HUES64 (cell line): ENCODE data around the gene COMMD6.

ENCODE experiments used
- H3K27ac ChIP-seq: 2 replicates; pipeline ENCODE4 v1.7.0; 2013; ENCODE audit warnings: low read depth, low read length, inconsistent platforms
- H3K27me3 ChIP-seq: 2 replicates; pipeline ENCODE4 v1.6.1; 2013; ENCODE audit warnings: mild to moderate bottlenecking, low read length; ENCODE audit not compliant: insufficient read depth
- H3K36me3 ChIP-seq: 2 replicates; pipeline ENCODE4 v1.6.1; 2013; ENCODE audit warnings: mild to moderate bottlenecking, low read length; ENCODE audit not compliant: insufficient read depth
- H3K4me1 ChIP-seq: 2 replicates; pipeline ENCODE4 v1.6.1; 2013; ENCODE audit warnings: mild to moderate bottlenecking, low read length, moderate library complexity; ENCODE audit not compliant: insufficient read depth
- H3K4me3 ChIP-seq: 2 replicates; pipeline ENCODE4 v1.5.1; 2013; ENCODE audit warnings: mild to moderate bottlenecking, low read length, moderate library complexity
- H3K9ac ChIP-seq: 2 replicates; pipeline ENCODE4 v1.6.1; 2013; ENCODE audit warnings: mild to moderate bottlenecking, low read depth, low read length
- H3K9me3 ChIP-seq: 2 replicates; pipeline ENCODE4 v1.6.1; 2013; ENCODE audit warnings: low read depth, low read length; ENCODE audit not compliant: insufficient read depth
- WGBS: fragments of 150-250, 120-280 bp; methylation state at CpG from one replicate; pipeline ENCODE4 v1.1.7; 2013; ENCODE audit warnings: missing lambda C conversion rate; 5-methylcytosine and 5-hydroxymethylcytosine counted together

Gene COMMD6

DNA sequence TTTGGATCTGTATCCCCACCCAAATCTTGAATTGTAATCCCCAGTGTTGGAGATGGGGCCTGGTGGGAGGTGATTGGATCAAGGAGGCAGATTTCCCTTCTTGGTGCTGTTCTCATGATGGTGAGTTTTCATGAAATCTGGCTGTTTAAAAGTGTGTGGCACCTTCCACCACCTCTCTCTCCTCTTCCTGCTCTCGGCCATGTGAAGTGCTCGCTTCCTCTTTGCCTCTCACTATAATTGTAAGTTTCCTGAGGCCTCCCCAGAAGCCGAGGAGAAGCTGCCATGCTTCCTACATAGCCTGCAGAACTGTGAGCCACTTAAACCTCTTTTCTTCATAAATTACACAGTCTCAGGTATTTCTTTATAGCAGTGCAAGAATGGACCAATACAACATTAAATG lies 15.7 kb downstream of the COMMD6 start:
- no peaks in the 10 kb centered on the region for H3K27me3 ChIP-seq
- H3K36me3 ChIP-seq: peaks cover 13% of the 10 kb centered on the region
- WGBS: over 99% methylated on average over 3 of the region's 3 CpGs
- peaks cover 19% of the 10 kb centered on the region; the same call in 1 of the 2 replicates for H3K9me3 ChIP-seq
- no peak overlapping the region for H3K27ac ChIP-seq
- H3K4me1 ChIP-seq: no peaks in the 10 kb centered on the region
- H3K4me3 ChIP-seq: no peak overlapping the region
- no peak overlapping the region for H3K9ac ChIP-seq

DNA sequence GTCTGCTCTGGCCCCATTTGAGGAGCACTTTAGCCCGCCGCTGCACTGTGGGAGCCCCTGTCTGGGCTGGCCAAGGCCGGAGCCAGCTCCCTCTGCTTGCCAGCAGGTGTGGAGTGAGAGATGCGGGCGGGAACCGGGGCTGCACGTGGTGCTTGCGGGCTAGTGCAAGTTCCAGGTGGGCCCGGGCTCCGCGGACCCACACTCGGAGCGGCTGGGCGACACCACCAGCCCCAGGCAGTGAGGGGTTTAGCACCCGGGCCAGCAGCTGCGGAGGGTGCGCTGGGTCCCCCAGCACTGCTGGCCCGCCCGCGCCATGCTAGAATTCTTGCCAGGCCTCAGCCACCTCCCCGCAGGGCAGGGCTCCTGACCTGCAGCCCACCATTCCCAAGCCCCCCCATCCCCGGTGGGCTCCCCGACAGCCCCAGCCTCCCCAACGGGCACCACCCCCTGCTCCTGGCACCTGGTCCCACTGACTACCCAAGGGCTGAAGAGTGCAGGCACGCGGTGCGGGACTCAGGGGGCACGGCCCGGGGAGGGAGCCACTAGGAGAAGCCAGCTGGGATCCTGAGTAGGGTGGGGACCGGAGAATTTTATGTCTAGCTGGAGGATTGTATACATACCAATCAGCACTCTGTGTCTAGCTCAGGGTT lies 19.1 kb downstream of the COMMD6 start:
- Histone ChIP-seq H3K9me3 (peaks cover 19% of the 10 kb centered on the region; the same call in 1 of the 2 replicates), H3K27ac (no peak overlapping the region), H3K27me3 (no peaks in the 10 kb centered on the region), H3K36me3 (no peaks in the 10 kb centered on the region), H3K9ac (no peak overlapping the region), H3K4me1 (no peaks in the 10 kb centered on the region), H3K4me3 (no peak overlapping the region)
- WGBS: 98% methylated on average over 29 of the region's 30 CpGs

DNA sequence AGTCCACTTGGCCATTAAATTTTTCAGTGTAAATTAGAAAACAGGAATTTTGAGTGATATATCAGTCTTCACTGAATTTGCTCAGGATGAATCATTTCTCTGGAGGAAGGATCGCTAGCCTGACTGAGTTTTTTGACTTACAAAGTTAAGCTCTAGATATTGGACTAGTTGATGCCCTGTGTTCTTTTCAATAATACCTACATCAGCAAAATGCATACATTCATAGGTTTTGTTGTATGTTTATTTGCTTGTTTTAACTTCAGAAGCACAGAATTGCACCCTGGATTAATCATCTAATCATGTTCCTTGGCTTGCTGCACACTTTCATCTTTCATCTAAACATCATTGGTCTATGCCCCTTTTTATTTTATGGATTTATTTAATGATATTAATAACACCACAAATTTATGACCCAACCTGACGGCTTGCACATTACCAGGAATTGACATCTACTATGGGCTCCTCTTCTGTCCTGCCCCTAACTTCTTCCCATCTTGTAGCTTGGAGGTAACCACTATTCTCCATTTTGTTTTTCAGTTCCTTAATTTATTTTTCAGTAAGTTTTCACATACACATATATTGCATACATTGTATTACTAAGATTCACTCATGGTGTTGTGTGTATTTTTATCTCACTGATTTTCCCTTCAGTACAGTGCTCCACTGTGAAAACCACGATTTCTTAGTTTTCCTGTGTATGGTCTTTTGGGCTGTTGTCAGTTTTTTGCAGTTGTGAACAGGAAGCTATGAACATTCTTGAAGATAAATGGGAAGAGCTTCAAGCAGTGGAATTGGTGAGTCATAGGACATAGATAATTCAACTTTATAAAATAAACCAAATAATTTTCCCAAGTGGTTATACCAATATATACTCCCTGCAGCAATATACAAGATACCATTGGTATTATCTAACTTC lies 23.3 kb downstream of the COMMD6 start:
- no peak overlapping the region for H3K4me3 ChIP-seq
- no peak overlapping the region for H3K9ac ChIP-seq
- no peaks in the 10 kb centered on the region for H3K27me3 ChIP-seq
- H3K4me1 ChIP-seq: no peaks in the 10 kb centered on the region
- no peaks in the 10 kb centered on the region for H3K36me3 ChIP-seq
- no peak overlapping the region for H3K27ac ChIP-seq
- H3K9me3 ChIP-seq: 0 out of 2 replicates have a peak, but pooled peaks cover 8% of the 10 kb centered on the region
- WGBS: 87% methylated on average over 3 of the region's 3 CpGs

DNA sequence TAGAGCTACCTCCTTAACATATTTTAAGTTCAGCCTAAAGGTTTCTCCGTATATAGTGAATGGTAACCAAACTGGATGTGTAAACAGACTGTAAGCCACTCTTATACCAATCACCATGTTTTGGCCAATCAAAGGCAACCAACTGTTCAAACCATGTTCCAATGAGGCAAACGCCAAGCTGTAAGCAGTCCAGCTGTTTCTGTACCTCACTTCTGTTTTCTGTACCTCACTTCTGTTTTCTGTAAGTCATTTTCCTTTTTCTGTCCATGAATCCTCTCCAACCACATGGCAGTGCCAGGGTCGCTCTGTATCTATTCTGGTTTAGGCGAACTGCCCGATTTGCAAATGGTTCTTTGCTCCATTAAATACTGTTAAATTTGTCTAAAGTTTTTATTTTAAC lies 24.4 kb downstream of the COMMD6 start:
- Histone ChIP-seq H3K4me1 (no peaks in the 10 kb centered on the region), H3K9ac (no peak overlapping the region), H3K4me3 (no peak overlapping the region), H3K27ac (no peak overlapping the region), H3K36me3 (no peaks in the 10 kb centered on the region), H3K27me3 (no peaks in the 10 kb centered on the region), H3K9me3 (0 out of 2 replicates have a peak, but pooled peaks cover 6% of the 10 kb centered on the region)
- 83% methylated on average over 3 of the region's 5 CpGs for WGBS

DNA sequence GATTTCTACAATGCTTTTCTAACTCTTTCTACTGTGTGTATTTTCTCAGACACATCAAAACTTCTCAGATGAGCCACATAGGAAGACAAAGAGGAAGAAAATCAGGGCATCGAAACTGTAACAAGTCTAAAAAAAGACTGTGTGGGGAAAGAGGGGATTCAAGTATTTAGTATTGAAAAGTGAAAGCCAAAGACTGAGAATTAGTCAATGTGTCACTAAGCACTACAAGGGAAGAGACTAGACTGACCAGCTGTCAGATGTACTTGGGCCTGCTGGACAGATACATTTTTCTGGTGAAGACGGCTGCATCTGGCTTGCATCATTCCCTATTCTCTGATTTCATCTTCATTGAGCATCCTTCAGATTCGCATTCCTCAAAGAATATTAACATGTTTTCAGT lies 25.4 kb downstream of the COMMD6 start:
- no peak overlapping the region for H3K27ac ChIP-seq
- no peaks in the 10 kb centered on the region for H3K27me3 ChIP-seq
- no peak overlapping the region for H3K4me3 ChIP-seq
- H3K9ac ChIP-seq: no peak overlapping the region
- H3K9me3 ChIP-seq: no peaks in the 10 kb centered on the region
- no peaks in the 10 kb centered on the region for H3K4me1 ChIP-seq
- no peaks in the 10 kb centered on the region for H3K36me3 ChIP-seq
- 95% methylated on average over 2 of the region's 3 CpGs for WGBS

DNA sequence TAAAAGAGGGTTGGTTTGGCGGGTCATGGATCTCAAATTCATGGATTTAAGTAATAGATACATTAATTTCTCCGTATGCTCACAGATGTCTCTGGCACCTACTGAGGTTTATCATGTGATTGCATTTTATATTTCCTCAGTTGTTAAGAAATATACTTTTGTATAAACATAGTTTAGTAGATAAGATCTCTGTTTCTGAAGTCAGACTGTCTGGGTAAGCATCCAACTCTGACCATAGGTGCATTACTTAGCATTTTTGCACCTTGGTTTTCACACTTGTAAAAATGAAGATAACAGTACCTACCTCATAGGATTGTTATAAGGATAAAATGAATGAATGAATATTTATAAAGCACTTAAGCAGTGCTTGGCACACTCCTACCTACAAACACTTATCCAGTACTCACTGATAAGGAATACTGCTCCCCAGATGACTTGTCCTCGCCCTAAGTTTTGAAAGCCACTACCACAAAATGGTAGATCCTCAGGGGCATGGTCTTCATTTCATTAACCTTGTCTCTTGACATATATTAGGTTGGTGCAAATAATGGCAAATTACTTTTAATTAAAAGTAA lies 26.5 kb downstream of the COMMD6 start:
- H3K4me1 ChIP-seq: no peaks in the 10 kb centered on the region
- H3K27me3 ChIP-seq: no peaks in the 10 kb centered on the region
- no peak overlapping the region for H3K9ac ChIP-seq
- WGBS: 84% methylated on average over 2 of the region's 3 CpGs
- no peak overlapping the region for H3K27ac ChIP-seq
- no peaks in the 10 kb centered on the region for H3K36me3 ChIP-seq
- no peaks in the 10 kb centered on the region for H3K9me3 ChIP-seq
- H3K4me3 ChIP-seq: no peak overlapping the region

DNA sequence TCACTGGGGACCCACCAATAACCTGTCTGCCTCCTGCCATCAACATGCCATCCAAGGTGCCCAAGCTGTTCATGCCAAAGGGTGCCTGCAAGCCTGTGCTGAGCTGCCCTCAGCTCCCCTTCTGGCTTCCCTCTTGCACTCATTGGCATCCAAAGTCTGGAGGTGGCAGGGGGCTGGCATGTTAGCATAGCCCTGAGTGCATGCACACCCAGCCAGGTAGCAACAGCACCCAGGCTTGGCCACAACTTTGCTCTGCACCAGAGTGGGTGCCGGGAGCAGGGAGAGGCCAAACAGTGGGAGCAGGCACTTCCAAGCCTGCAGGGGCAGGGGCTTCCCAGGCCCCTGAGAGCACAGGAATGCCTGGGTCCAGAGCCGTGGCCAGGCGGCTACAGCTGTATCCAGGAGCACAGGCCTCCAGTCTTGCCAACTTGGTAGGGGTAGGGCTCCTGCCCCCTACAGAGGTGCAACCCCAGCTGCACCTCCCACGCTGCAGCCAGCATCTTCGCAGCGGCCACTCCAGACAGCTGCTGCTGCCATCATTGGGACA lies 29.6 kb downstream of the COMMD6 start:
- Histone ChIP-seq H3K36me3 (no peaks in the 10 kb centered on the region), H3K27me3 (no peaks in the 10 kb centered on the region), H3K4me3 (no peak overlapping the region), H3K9me3 (no peaks in the 10 kb centered on the region), H3K9ac (no peak overlapping the region), H3K4me1 (no peaks in the 10 kb centered on the region), H3K27ac (no peak overlapping the region)
- WGBS: 91% methylated on average over 6 of the region's 6 CpGs

DNA sequence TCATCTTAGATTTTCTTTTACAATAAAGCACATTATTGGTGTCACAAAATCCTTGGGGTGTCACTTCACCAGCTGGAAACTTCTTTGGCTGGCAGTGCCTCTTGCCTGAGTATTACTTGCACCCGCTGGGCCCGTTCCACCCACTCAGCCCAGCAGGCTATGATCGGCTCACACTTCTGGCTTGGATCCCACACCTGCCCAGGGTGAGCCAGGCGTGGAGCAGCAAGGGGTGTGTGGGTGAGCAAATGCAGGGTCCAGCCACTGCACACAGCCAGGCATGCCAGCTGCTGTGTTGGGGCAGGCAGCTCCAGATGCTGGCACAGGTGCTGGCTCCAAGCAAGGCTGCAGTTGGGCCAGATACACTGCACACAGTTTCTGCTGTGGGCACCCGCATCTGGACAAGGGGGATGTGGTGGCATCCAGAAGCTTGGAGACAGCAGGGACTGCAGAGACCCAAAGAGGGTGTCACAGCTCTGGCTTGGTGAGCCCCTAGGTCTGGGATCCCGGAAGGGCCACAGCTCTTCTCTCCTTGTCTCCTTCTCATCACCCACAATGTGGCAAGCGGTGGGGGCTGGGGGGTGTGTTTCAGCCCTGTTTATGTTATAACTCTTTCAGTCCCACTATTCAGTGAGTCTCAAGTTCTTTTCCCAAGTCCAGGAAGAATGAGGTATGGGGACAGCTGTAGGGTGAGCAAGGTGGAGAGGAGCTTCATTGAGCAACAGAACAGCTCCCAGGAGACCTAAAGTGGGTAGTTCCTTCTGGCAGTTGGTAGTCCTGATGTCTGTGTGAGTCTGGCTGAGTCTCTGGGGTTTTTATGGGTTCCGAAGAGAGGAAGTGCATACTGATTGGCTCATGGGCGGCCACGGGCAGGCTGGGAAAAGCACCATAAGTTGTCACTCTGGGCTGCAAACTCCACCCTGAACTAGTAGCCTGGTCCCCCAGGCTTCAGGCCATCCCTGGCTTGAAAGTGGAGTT lies 30.3 kb downstream of the COMMD6 start:
- H3K4me1 ChIP-seq: no peaks in the 10 kb centered on the region
- no peaks in the 10 kb centered on the region for H3K9me3 ChIP-seq
- 92% methylated on average over 9 of the region's 10 CpGs for WGBS
- H3K4me3 ChIP-seq: no peak overlapping the region
- no peaks in the 10 kb centered on the region for H3K36me3 ChIP-seq
- no peak overlapping the region for H3K27ac ChIP-seq
- H3K27me3 ChIP-seq: no peaks in the 10 kb centered on the region
- H3K9ac ChIP-seq: no peak overlapping the region

DNA sequence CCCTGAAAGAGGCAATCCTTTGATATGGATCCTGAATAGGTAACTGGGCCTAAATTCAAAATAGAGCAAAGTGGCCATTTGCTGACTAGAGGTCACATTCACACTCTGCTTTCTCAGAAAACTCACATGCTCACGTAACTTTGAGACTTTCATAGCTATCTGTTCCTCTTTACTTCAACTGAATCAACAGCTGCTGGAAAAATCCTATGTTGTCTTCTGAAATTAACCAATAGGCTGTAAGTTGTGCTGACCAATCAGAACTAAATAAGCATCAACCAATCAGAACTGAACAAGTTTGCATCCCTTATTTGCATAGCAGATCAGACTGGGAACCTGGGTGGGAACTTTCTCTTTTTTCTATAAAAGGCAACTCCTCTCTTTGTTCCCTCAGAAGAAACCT lies 31.6 kb downstream of the COMMD6 start:
- Histone ChIP-seq H3K4me3 (no peak overlapping the region), H3K36me3 (no peaks in the 10 kb centered on the region), H3K9me3 (no peaks in the 10 kb centered on the region), H3K4me1 (no peaks in the 10 kb centered on the region), H3K27ac (no peak overlapping the region), H3K27me3 (no peaks in the 10 kb centered on the region), H3K9ac (no peak overlapping the region)
- WGBS: 92% methylated on average over 1 of the region's 1 CpG

DNA sequence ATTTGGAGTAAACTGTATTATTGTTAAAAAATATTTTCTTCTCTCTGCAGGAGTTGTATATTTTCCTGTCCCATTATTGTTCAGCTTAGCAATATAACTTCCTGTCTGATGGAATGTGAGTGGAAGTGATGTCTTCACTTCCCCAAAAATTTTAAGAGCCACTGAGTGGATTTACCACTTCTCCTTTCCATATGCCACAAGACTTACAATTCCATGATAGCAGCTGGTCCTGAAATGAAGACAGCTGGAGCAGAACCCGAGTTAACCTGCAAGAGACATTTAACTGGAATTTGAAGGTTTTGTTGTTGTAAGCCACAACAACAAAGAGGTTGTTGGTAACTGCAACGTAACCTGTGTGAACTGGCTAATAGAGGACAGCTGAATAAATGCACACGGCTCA lies 32.3 kb downstream of the COMMD6 start:
- Histone ChIP-seq H3K4me1 (no peaks in the 10 kb centered on the region), H3K27ac (no peak overlapping the region), H3K4me3 (no peak overlapping the region), H3K27me3 (no peaks in the 10 kb centered on the region), H3K9ac (no peak overlapping the region), H3K36me3 (no peaks in the 10 kb centered on the region), H3K9me3 (no peaks in the 10 kb centered on the region)
- 92% methylated on average over 3 of the region's 3 CpGs for WGBS
